ENCODE results near the gene GNAQ.

- no peak for TF ChIP-seq CTCF (conservative IDR thresholded peaks at IDR 0.05; ENCODE audit: low read depth, low read length)
- no peak for TF ChIP-seq EZH2 (IDR thresholded peaks at IDR 0.05; ENCODE audit: low read length, unreplicated experiment)
Measured at GRCh38 chr9:78040726-78041125, 9.1 kb upstream of the GNAQ start.
